DMS79 (cell line): ENCODE measurements around the gene TCF25.

Experiments
- DNase-seq: peaks from one replicate; lab custom pipeline; 2025; lab: John Stamatoyannopoulos, UW

TCF25 gene

GRCh38 chr16:89945654-89946053 is 72.3 kb downstream of the TCF25 start:
- DNase-seq: peak; percentile 21

- DNase-seq: no peak
These were observed 73.1 kb downstream of the TCF25 start for GRCh38 chr16:89946515-89946914.

GRCh38 chr16:89949121-89949742 is 75.8 kb downstream of the TCF25 start:
- DNase-seq: no peak

GRCh38 chr16:89949756-89950155 is 76.4 kb downstream of the TCF25 start:
- DNase-seq: no peak

- DNase-seq: no peak
These were observed 78.1 kb downstream of the TCF25 start for GRCh38 chr16:89951509-89951908.

GRCh38 chr16:89952049-89952448 is 78.7 kb downstream of the TCF25 start:
- DNase-seq: no peak

- no peak for DNase-seq
These were observed 79.2 kb downstream of the TCF25 start for GRCh38 chr16:89952551-89952950.

- no peak for DNase-seq
These were observed 80.4 kb downstream of the TCF25 start for GRCh38 chr16:89953671-89954406.

- no peak for DNase-seq
These were observed 81.1 kb downstream of the TCF25 start for GRCh38 chr16:89954462-89954861.

GRCh38 chr16:89955001-89955685 is 81.8 kb downstream of the TCF25 start:
- no peak for DNase-seq

- no peak for DNase-seq
These were observed 83.3 kb downstream of the TCF25 start for GRCh38 chr16:89956505-89957215.

- no peak for DNase-seq
These were observed 83.9 kb downstream of the TCF25 start for GRCh38 chr16:89957216-89957785.

- DNase-seq: no peak
These were observed 84.7 kb downstream of the TCF25 start for GRCh38 chr16:89958068-89958467.

GRCh38 chr16:89958596-89958995 is 85.2 kb downstream of the TCF25 start:
- DNase-seq: no peak

- DNase-seq: no peak
These were observed 87.6 kb downstream of the TCF25 start for GRCh38 chr16:89960966-89961365.
